OCI-LY7 (cell line): ENCODE data around the gene SMIM44. TPM values are rescaled to one million over a fixed set of nuclear protein-coding genes. Genes with fewer than 3 reads are reported as not detected.

Experiments
- BruUV-seq: library from RNA; stranded (reverse); fragments of 400-500 nt; replicated peaks from 2 replicates; lab custom pipeline; 2021; lab: Mats Ljungman, UMichigan
- CTCF ChIA-PET: fragments of 300-600 bp; sonication (Branson Sonifier 250); formaldehyde crosslinking; loops from one replicate; lab custom pipeline; 2022; ENCODE audit warnings: antibody characterized with exemption; ENCODE audit not compliant: unreplicated experiment; lab: Charles Lee
- POLR2A ChIA-PET: fragments of 300-600 bp; sonication (Branson Sonifier 250); formaldehyde crosslinking; loops from one replicate; lab custom pipeline; 2022; ENCODE audit warnings: antibody characterized with exemption; lab: Charles Lee
- DNase-seq: peaks from one replicate; pipeline ENCODE4 v3.0.0-alpha.2; 2015; ENCODE audit warnings: low spot score
- H2AFZ ChIP-seq: fragments of 200-600 bp; sonication (generic), shearing (Covaris generic); 2 replicates; pipeline ENCODE4 v1.6.1; 2014; ENCODE audit warnings: mild to moderate bottlenecking, antibody characterized with exemption, low read length, moderate library complexity
- H3K27ac ChIP-seq: fragments of 200-600 bp; sonication (generic); 2 replicates; pipeline ENCODE4 v1.5.1; 2014; ENCODE audit warnings: mixed run types, low read depth, mild to moderate bottlenecking, moderate library complexity, low read length, inconsistent platforms; ENCODE audit not compliant: poor library complexity, severe bottlenecking
- H3K36me3 ChIP-seq: fragments of 200-600 bp; sonication (generic); 2 replicates; pipeline ENCODE4 v1.6.1; 2014; ENCODE audit warnings: mild to moderate bottlenecking, antibody characterized with exemption, low read length, moderate library complexity, mixed read lengths; ENCODE audit not compliant: insufficient read depth
- H3K4me1 ChIP-seq: fragments of 200-600 bp; sonication (generic); 2 replicates; pipeline ENCODE4 v1.5.1; 2014; ENCODE audit warnings: mild to moderate bottlenecking, low read length; ENCODE audit not compliant: insufficient read depth, poor library complexity, severe bottlenecking
- H3K4me2 ChIP-seq: fragments of 200-600 bp; sonication (generic); 2 replicates; pipeline ENCODE4 v1.6.1; 2014; ENCODE audit warnings: mild to moderate bottlenecking, low read length
- H3K4me3 ChIP-seq: fragments of 200-600 bp; sonication (generic); 2 replicates; pipeline ENCODE4 v1.5.1; 2014; ENCODE audit warnings: mild to moderate bottlenecking, low read depth, low read length; ENCODE audit not compliant: poor library complexity, severe bottlenecking
- H3K79me2 ChIP-seq: fragments of 200-600 bp; sonication (generic); 2 replicates; pipeline ENCODE4 v1.6.1; 2016; ENCODE audit warnings: low read depth, mild to moderate bottlenecking, low read length, moderate library complexity, mixed read lengths; ENCODE audit not compliant: insufficient read depth
- H3K9me2 ChIP-seq: fragments of 200-600 bp; sonication (generic); 2 replicates; pipeline ENCODE4 v1.6.1; 2016; ENCODE audit warnings: mild to moderate bottlenecking, low read length, mixed read lengths; ENCODE audit not compliant: insufficient read depth
- H3K9me3 ChIP-seq: fragments of 200-600 bp; sonication (generic); 2 replicates; pipeline ENCODE4 v1.6.1; 2014; ENCODE audit warnings: mild to moderate bottlenecking, mixed run types, low read length, mixed read lengths
- H4K20me1 ChIP-seq: fragments of 200-600 bp; sonication (generic); 2 replicates; pipeline ENCODE4 v1.6.1; 2014; ENCODE audit warnings: mild to moderate bottlenecking, antibody characterized with exemption, low read length, moderate library complexity, mixed read lengths; ENCODE audit not compliant: insufficient read depth
- CTCF ChIP-seq: fragments of 200-600 bp; sonication (generic); conservative IDR thresholded peaks from 2 replicates; pipeline ENCODE4 v1.5.1; 2014; ENCODE audit warnings: mild to moderate bottlenecking, antibody characterized with exemption, low read length, moderate library complexity, mixed read lengths
- EZH2phosphoT487 ChIP-seq: fragments of 200-600 bp; sonication (generic); IDR thresholded peaks from 2 replicates; pipeline ENCODE4 v1.6.1; 2018; ENCODE audit warnings: low read depth, borderline replicate concordance, mild to moderate bottlenecking, mixed run types, antibody characterized with exemption, low read length, moderate library complexity, mixed read lengths
- intact Hi-C: fragments of 100-400 bp; cut with micrococcal nuclease; formaldehyde crosslinking; loops from one replicate; pipeline ENCODE4 v1.10.0; 2022; ENCODE audit not compliant: unreplicated experiment
- total RNA-seq, 2 experiments: library from RNA; depleted of rRNA in 1 of 2; stranded (reverse); fragments of >200 nt in 1 of 2; shearing (Covaris generic) in 1 of 2; gene quantifications; 2 replicates each; pipeline ENCODE4 v1.2.3, GENCODE V29; 2014 to 2022

The SMIM44 gene
- total RNA-seq, 2 experiments from 2014 or later, result not detected

DNA sequence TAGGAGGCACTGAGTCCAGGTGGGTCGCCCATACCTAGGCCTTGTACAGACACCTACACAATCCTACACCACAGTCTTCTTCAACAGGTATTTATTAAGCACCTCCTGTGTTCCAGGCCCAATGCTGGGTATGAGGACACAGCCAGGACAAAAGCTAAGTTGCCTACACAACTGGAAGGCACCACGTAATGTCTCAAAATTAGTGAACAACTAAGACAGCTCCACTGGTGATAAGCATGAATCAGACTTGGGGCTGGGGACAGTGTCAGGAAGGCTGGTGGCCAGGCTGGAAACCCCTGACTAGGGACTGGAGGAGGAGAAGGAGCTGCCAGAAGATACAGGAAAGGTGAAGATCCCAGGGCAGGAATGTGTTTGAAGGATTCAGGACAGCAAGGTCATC, 5.3 kb downstream of the SMIM44 start:
- Histone ChIP-seq H3K36me3 (no peaks in the 10 kb centered on the region), H3K79me2 (no peaks in the 10 kb centered on the region), H3K9me3 (no peaks in the 10 kb centered on the region), H3K4me2 (peak overlapping the region; percentile 92), H3K4me1 (peaks cover 47% of the 10 kb centered on the region), H2AFZ (no peak overlapping the region), H3K9me2 (no peaks in the 10 kb centered on the region), H3K27ac (no peak overlapping the region), H4K20me1 (no peaks in the 10 kb centered on the region), H3K4me3 (peak overlapping the region; percentile 65)
- intact Hi-C loops, result no loop called here
- no peak for TF ChIP-seq CTCF
- no peak for TF ChIP-seq EZH2phosphoT487
- no peak for DNase-seq
- POLR2A ChIA-PET, result no interaction called here
- no TSS peak for BruUV-seq
- CTCF ChIA-PET, result no interaction called here

GRCh38 chr19:3477506-3477905, 5.7 kb downstream of the SMIM44 start:
- no peaks in the 10 kb centered on the region for H3K9me3 ChIP-seq
- ChIA-PET CTCF (no interaction called here), POLR2A (no interaction called here)
- H3K27ac ChIP-seq, result no peak overlapping the region
- no peak overlapping the region for H3K4me3 ChIP-seq
- no peak overlapping the region for H3K4me2 ChIP-seq
- H4K20me1 ChIP-seq, result no peaks in the 10 kb centered on the region
- H3K4me1 ChIP-seq, result peaks cover 46% of the 10 kb centered on the region
- no peak overlapping the region for H2AFZ ChIP-seq
- no peak for DNase-seq
- no peaks in the 10 kb centered on the region for H3K79me2 ChIP-seq
- no TSS peak for BruUV-seq
- intact Hi-C loops, result no loop called here
- no peaks in the 10 kb centered on the region for H3K9me2 ChIP-seq
- no peaks in the 10 kb centered on the region for H3K36me3 ChIP-seq
- TF ChIP-seq CTCF (no peak), EZH2phosphoT487 (no peak)

- TF ChIP-seq CTCF (no peak), EZH2phosphoT487 (no peak)
- Histone ChIP-seq H3K27ac (no peak overlapping the region), H3K4me1 (peaks cover 39% of the 10 kb centered on the region), H3K4me3 (no peak overlapping the region), H3K36me3 (no peaks in the 10 kb centered on the region), H3K79me2 (no peaks in the 10 kb centered on the region), H2AFZ (no peak overlapping the region), H3K9me2 (no peaks in the 10 kb centered on the region), H4K20me1 (no peaks in the 10 kb centered on the region), H3K9me3 (no peaks in the 10 kb centered on the region), H3K4me2 (no peak overlapping the region)
- no TSS peak for BruUV-seq
- ChIA-PET POLR2A (no interaction called here), CTCF (no interaction called here)
- intact Hi-C loops, result no loop called here
- no peak for DNase-seq
Observed at GRCh38 chr19:3476830-3477229, 6.4 kb downstream of the SMIM44 start.
